GM23338 (cell line): ENCODE measurements around the gene IL1F10. TPM values are rescaled to one million over a fixed set of nuclear protein-coding genes. Genes with fewer than 3 reads are reported as not detected.

Experiments used
- EZH2 ChIP-seq: fragments of 200-600 bp; sonication (generic); IDR thresholded peaks from one replicate; pipeline ENCODE4 v1.8.0; 2017; ENCODE audit warnings: antibody characterized with exemption, mild to moderate bottlenecking, low read depth; ENCODE audit not compliant: unreplicated experiment
- JUNB ChIP-seq: IDR thresholded peaks from one replicate; pipeline ENCODE4 v1.6.1; 2016; ENCODE audit warnings: antibody characterized with exemption; ENCODE audit not compliant: unreplicated experiment
- NANOG ChIP-seq: IDR thresholded peaks from 2 replicates; pipeline ENCODE4 v1.6.1; 2016; ENCODE audit warnings: antibody characterized with exemption, borderline replicate concordance
- POLR2AphosphoS5 ChIP-seq: IDR thresholded peaks from 2 replicates; pipeline ENCODE4 v1.6.1; 2016; ENCODE audit warnings: antibody characterized with exemption, low read depth
- REST ChIP-seq: IDR thresholded peaks from one replicate; pipeline ENCODE4 v1.6.1; 2018; ENCODE audit warnings: antibody characterized with exemption; ENCODE audit not compliant: unreplicated experiment
- ZNF462 ChIP-seq: fragments of 250-450 bp; sonication (Bioruptor Pico); IDR thresholded peaks from 2 replicates; pipeline ENCODE4 v1.5.0; 2020; ENCODE audit warnings: mild to moderate bottlenecking, moderate library complexity
- polyA plus RNA-seq: library from polyadenylated mRNA; unstranded; fragments of >200 nt; fragmentation: Nextera tagmentation; extraction: Ambion mirVana; gene quantifications from 2 replicates; pipeline ENCODE4 v1.2.1, GENCODE V29; 2016
- total RNA-seq: library from RNA; depleted of rRNA; stranded (reverse); fragments of >200 nt; shearing (Covaris generic); gene quantifications from 2 replicates; pipeline ENCODE4 v1.2.3, GENCODE V29; 2014

Gene IL1F10
- total and polyA plus RNA-seq, 2 experiments from 2014 or later: not detected

- TF ChIP-seq ZNF462 (CRISPR knock-in tag) (no peak), REST (no peak), JUNB (no peak), EZH2 (no peak), POLR2AphosphoS5 (no peak), NANOG (no peak)
Measured at GRCh38 chr2:113117541-113118262, 49.9 kb downstream of the IL1F10 start (continued).
